HL-60 (cell line): ENCODE results near the gene PHF13.
A peak's percentile ranks its signal among the peaks of the same experiment; 100 is the strongest.

Experiments used
- DNase-seq, 2 experiments: peaks; one replicate each; pipeline ENCODE4 v3.0.0-alpha.2; 2010 to 2020; ENCODE audit warnings: low read depth in 1 of 2, low spot score in 1 of 2
- H3K27ac ChIP-seq: fragments of 250-450 bp; sonication (Bioruptor Pico); replicated peaks from 2 replicates; pipeline ENCODE4 v1.5.1; 2020; ENCODE audit warnings: mild to moderate bottlenecking, moderate library complexity
- H3K27me3 ChIP-seq: fragments of 250-450 bp; sonication (Bioruptor Pico); 2 replicates; pipeline ENCODE4 v1.5.1; 2021; ENCODE audit warnings: mild to moderate bottlenecking, moderate library complexity; ENCODE audit not compliant: insufficient read depth, poor library complexity, severe bottlenecking
- H3K4me3 ChIP-seq: replicated peaks from 2 replicates; pipeline ENCODE4 v1.5.1; 2011; ENCODE audit warnings: mild to moderate bottlenecking, control low read depth, low read length; ENCODE audit not compliant: insufficient read depth
- GABPA ChIP-seq: IDR thresholded peaks from 2 replicates; pipeline ENCODE4 v1.6.1; 2012; ENCODE audit warnings: low read depth
- POLR2AphosphoS5 ChIP-seq: IDR thresholded peaks from 2 replicates; pipeline ENCODE4 v1.6.1; 2012; ENCODE audit warnings: low read depth
- SPI1 ChIP-seq: IDR thresholded peaks from 2 replicates; pipeline ENCODE4 v1.6.1; 2012; ENCODE audit warnings: low read depth, mild to moderate bottlenecking, borderline replicate concordance
- TF ChIP-seq, protein P1 (sequence below): IDR thresholded peaks from 2 replicates; pipeline ENCODE4 v1.6.1; 2012; ENCODE audit warnings: low read depth; ENCODE audit not compliant: insufficient replicate concordance
- TF ChIP-seq, protein P2 (sequence below): IDR thresholded peaks from one replicate; pipeline ENCODE4 v1.5.1; 2011; ENCODE audit warnings: low read length, control low read depth, inconsistent platforms; ENCODE audit not compliant: insufficient read depth

PHF13 gene

DNA sequence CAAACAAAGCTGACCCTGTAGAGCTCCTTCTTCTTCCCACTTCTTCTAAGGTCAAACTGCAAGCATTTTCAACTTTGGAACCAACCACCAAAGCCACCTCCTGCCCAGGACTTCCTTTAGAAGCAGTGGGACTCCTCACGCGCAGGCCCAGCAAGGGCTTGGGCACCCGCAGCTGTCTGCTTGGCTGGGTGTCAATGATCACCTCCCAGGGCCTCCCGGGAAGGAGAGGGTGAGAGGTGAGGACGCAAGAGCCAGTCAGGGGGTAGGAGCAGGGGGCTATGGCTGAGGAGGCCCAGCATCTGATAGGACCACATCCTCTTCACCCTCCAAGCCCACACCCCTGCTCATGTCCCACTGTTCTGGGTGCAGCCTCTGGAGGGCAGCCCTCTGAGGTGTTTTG lies 21.1 kb upstream of the PHF13 start:
- H3K27ac ChIP-seq = no peak overlapping the region
- H3K27me3 ChIP-seq = no peaks in the 10 kb centered on the region
- H3K4me3 ChIP-seq = no peak overlapping the region
- TF ChIP-seq GABPA (no peak), SPI1 (no peak), POLR2AphosphoS5 (no peak; the same call in 1 of the 2 replicates)
- TF ChIP-seq, protein P1, sequence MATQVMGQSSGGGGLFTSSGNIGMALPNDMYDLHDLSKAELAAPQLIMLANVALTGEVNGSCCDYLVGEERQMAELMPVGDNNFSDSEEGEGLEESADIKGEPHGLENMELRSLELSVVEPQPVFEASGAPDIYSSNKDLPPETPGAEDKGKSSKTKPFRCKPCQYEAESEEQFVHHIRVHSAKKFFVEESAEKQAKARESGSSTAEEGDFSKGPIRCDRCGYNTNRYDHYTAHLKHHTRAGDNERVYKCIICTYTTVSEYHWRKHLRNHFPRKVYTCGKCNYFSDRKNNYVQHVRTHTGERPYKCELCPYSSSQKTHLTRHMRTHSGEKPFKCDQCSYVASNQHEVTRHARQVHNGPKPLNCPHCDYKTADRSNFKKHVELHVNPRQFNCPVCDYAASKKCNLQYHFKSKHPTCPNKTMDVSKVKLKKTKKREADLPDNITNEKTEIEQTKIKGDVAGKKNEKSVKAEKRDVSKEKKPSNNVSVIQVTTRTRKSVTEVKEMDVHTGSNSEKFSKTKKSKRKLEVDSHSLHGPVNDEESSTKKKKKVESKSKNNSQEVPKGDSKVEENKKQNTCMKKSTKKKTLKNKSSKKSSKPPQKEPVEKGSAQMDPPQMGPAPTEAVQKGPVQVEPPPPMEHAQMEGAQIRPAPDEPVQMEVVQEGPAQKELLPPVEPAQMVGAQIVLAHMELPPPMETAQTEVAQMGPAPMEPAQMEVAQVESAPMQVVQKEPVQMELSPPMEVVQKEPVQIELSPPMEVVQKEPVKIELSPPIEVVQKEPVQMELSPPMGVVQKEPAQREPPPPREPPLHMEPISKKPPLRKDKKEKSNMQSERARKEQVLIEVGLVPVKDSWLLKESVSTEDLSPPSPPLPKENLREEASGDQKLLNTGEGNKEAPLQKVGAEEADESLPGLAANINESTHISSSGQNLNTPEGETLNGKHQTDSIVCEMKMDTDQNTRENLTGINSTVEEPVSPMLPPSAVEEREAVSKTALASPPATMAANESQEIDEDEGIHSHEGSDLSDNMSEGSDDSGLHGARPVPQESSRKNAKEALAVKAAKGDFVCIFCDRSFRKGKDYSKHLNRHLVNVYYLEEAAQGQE = no peak
- TF ChIP-seq, protein P2, sequence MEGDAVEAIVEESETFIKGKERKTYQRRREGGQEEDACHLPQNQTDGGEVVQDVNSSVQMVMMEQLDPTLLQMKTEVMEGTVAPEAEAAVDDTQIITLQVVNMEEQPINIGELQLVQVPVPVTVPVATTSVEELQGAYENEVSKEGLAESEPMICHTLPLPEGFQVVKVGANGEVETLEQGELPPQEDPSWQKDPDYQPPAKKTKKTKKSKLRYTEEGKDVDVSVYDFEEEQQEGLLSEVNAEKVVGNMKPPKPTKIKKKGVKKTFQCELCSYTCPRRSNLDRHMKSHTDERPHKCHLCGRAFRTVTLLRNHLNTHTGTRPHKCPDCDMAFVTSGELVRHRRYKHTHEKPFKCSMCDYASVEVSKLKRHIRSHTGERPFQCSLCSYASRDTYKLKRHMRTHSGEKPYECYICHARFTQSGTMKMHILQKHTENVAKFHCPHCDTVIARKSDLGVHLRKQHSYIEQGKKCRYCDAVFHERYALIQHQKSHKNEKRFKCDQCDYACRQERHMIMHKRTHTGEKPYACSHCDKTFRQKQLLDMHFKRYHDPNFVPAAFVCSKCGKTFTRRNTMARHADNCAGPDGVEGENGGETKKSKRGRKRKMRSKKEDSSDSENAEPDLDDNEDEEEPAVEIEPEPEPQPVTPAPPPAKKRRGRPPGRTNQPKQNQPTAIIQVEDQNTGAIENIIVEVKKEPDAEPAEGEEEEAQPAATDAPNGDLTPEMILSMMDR = no peak
- peak in 1 of 2 experiments; percentile 56 for DNase-seq

DNA sequence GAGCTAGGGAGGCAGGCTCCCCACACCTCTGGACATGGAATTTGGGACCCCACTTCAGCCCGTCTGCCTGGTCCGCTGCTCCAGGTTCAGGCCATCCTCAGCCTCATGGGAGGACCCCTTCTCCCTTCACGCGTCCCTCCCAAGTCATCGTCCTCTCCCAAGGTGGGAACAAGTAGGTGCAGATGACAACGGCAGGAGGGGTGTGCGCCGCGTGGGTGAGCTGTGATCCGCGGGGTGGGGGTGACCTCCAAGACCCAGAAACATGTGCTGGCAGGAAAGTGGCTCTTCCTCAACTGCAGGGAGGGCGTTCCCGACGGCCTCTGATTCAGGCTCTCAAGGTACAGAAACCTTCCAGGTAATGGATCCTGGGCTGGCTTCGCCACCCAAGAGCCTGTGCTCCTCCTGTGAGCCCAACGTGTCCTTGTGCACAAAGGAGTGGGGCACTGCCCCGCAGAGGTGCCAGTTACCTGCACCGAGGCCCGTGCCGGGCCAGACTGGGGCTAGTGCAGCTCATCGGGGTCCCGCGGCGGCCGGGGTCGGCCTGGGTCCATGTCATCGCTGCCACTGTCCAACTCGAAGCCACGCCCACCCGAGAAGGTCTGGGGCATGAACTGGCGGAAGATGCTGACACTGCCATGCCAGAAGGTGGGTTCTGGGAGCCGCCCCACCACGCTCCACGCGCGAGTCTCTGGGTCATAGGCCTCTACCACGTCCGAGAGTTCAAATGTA lies 20.5 kb upstream of the PHF13 start:
- Histone ChIP-seq H3K27me3 (no peaks in the 10 kb centered on the region), H3K27ac (no peak overlapping the region), H3K4me3 (no peak overlapping the region)
- TF ChIP-seq POLR2AphosphoS5 = no peak
- no peak for TF ChIP-seq GABPA
- TF ChIP-seq, protein P1 = no peak
- TF ChIP-seq SPI1 = no peak
- TF ChIP-seq, protein P2 = no peak
- no peak for DNase-seq

DNA sequence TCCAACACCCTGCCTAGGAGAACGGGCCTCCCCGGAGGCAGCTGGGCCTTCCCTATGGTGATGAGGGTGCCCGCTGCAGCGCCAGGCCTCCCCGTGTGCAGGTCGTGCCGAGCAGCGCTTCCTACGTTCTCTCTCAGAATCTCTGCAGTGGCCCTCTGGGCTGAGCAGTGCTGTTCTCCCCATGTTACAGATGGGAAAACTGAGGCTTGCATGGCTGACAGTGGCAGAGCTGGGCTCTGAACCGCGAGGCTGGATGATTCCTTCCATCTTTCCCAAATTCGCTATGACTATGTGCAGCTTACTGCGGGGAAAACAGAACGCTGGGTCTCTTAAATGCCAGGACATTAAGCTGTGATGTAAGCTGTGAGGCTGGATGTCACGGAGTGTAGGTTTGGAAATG lies 19.7 kb upstream of the PHF13 start:
- no peak overlapping the region for H3K4me3 ChIP-seq
- H3K27me3 ChIP-seq = no peaks in the 10 kb centered on the region
- no peak overlapping the region for H3K27ac ChIP-seq
- no peak for DNase-seq
- no peak for TF ChIP-seq SPI1
- TF ChIP-seq, protein P2 = no peak
- TF ChIP-seq GABPA = no peak
- TF ChIP-seq POLR2AphosphoS5 = no peak
- TF ChIP-seq, protein P1 = no peak
